Adrenal gland (tissue), 12 donors: ENCODE results near the gene FBXO40. TPM values are rescaled to one million over a fixed set of nuclear protein-coding genes. Genes with fewer than 3 reads are reported as not detected.

ENCODE experiments used
- DNase-seq, 7 donors: peaks; one replicate each; pipeline ENCODE4 v3.0.0-alpha.2; 2019 to 2020
- H3K27ac ChIP-seq, 5 donors: fragments of 200-600 bp; sonication (generic) in 4 of 5; 1 replicate in 3 of 5; 2 replicates in 2 of 5; pipeline versions ENCODE4 v1.5.1 to v1.8.0; 2016 to 2020; ENCODE audit warnings: mild to moderate bottlenecking in 1 of 5
- H3K27me3 ChIP-seq: fragments of 200-600 bp; 2 replicates; pipeline ENCODE4 v1.8.0; 2021
- H3K36me3 ChIP-seq, 2 donors: fragments of 200-600 bp; replicated peaks in 1 of 2; 1 replicate in 1 of 2; 2 replicates in 1 of 2; pipeline versions ENCODE4 v1.5.1 to v1.8.0; 2018 to 2022
- H3K4me1 ChIP-seq, 2 donors: fragments of 200-600 bp; replicated peaks in 1 of 2; 1 replicate in 1 of 2; 2 replicates in 1 of 2; pipeline versions ENCODE4 v1.5.1 to v1.8.0; 2018 to 2021
- H3K4me3 ChIP-seq, 4 donors: fragments of 200-600 bp; sonication (generic) in 3 of 4; one replicate each; pipeline ENCODE4 v1.5.1; 2016 to 2018
- H3K9me3 ChIP-seq, 3 donors: fragments of 200-600 bp; sonication (generic) in 1 of 3; replicated peaks in 1 of 3; 1 replicate in 2 of 3; 2 replicates in 1 of 3; pipeline versions ENCODE4 v1.5.1 to v1.8.0; 2016 to 2021
- POLR2A ChIP-seq, 2 donors: fragments of 450-650 bp; IDR thresholded peaks; one replicate each; pipeline ENCODE4 v1.6.1; 2017; ENCODE audit warnings: antibody characterized with exemption in 2 of 2, mild to moderate bottlenecking in 2 of 2, moderate library complexity in 1 of 2
- WGBS, 4 donors: extraction: QIAGEN DNeasy Blood & Tissue Kit in 2 of 4; methylation state at CpG; one replicate each; pipeline versions ENCODE4 v1.1.5 to v1.1.7; 2013 to 2017; 5-methylcytosine and 5-hydroxymethylcytosine counted together
- intact Hi-C, 2 donors: fragments of 100-400 bp; cut with DNase I; formaldehyde crosslinking; loops; one replicate each; pipeline versions ENCODE4 v1.14.1 to v1.15.0; 2022 to 2023
- polyA plus RNA-seq, 3 donors: library from polyadenylated mRNA; stranded (reverse); fragments of 200-250 nt in 2 of 3; fragments of 350-450 nt in 1 of 3; fragmentation: Illumina TruSeq in 1 of 3; extraction: RNeasy Lipid Tissue Mini Kit (QIAGEN cat#74804) in 1 of 3; gene quantifications; one replicate each; pipeline ENCODE4 v1.2.3, GENCODE V29; 2013 to 2014
- total RNA-seq, 9 donors: library from RNA; depleted of rRNA in 4 of 9; stranded (reverse); fragments of >200 nt in 4 of 9; fragments of 120-200 nt in 1 of 9; fragmentation: NEBNext Ultra II Directional in 1 of 9; extraction: Animal tissue kit (Norgen Biotek cat#: 25700) in 1 of 9; gene quantifications; one replicate each; pipeline versions ENCODE4 v1.1.0 to v1.2.4, GENCODE V29; 2013 to 2023
- TF ChIP-seq, protein P1 (sequence below), 6 experiments: fragments of 450-650 bp in 4 of 6; fragments of 200-600 bp in 2 of 6; sonication (generic) in 1 of 6; IDR thresholded peaks; 1 replicate in 5 of 6; 2 replicates in 1 of 6; pipeline versions ENCODE4 v1.5.1 to v1.8.0; 2016 to 2021; ENCODE audit warnings: antibody characterized with exemption in 6 of 6, mild to moderate bottlenecking in 2 of 6, moderate library complexity in 1 of 6
- donor health status: healthy with polysubstance abuse.
- donor health status: Bipolar disorder and iron deficiency.
- donor health status: DM: yes; HTN: yes; CAD: no.
- donor health status: DM: no; HTN: no; CAD: no.
- donor health status: DM: no; HTN: no; CAD: no.
- donor health status: DM: yes; HTN: yes; CAD: no.

FBXO40 gene
- total and polyA plus RNA-seq, 12 donors: under 0.01 to 1.00 (median 0.09) TPM; not detected in 5

- H3K4me1 ChIP-seq: peaks cover 0 to 8% of the 10 kb centered on the region in 2 donors
- DNase-seq: no peak
- no peaks in the 10 kb centered on the region for H3K9me3 ChIP-seq
- H3K27ac ChIP-seq: peak overlapping the region in 3 of 5 donors; percentile 13 to 64 (median 63)
- H3K4me3 ChIP-seq: peak overlapping the region in 2 of 4 donors; percentile 1 to 21
- 27 to 63% (median 42%) methylated on average over 4 of the region's 4 CpGs for WGBS, 4 donors
- intact Hi-C loops: loop anchor here in 1 of 2 donors (10.0 kb wide), 1 partner anchor 712 kb away; no protein-coding TSS in a partner anchor
- no peaks in the 10 kb centered on the region for H3K27me3 ChIP-seq
- TF ChIP-seq, protein P1, sequence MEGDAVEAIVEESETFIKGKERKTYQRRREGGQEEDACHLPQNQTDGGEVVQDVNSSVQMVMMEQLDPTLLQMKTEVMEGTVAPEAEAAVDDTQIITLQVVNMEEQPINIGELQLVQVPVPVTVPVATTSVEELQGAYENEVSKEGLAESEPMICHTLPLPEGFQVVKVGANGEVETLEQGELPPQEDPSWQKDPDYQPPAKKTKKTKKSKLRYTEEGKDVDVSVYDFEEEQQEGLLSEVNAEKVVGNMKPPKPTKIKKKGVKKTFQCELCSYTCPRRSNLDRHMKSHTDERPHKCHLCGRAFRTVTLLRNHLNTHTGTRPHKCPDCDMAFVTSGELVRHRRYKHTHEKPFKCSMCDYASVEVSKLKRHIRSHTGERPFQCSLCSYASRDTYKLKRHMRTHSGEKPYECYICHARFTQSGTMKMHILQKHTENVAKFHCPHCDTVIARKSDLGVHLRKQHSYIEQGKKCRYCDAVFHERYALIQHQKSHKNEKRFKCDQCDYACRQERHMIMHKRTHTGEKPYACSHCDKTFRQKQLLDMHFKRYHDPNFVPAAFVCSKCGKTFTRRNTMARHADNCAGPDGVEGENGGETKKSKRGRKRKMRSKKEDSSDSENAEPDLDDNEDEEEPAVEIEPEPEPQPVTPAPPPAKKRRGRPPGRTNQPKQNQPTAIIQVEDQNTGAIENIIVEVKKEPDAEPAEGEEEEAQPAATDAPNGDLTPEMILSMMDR (IDR thresholded peaks at IDR 0.05): no peak
- no peak for TF ChIP-seq POLR2A (IDR thresholded peaks at IDR 0.05)
- no peaks in the 10 kb centered on the region for H3K36me3 ChIP-seq
Measured at GRCh38 chr3:121552379-121552778, 40.8 kb upstream of the FBXO40 start.

GRCh38 chr3:121552797-121553196 lies 40.4 kb upstream of the FBXO40 start:
- intact Hi-C loops: loop anchor here in 1 of 2 donors (10.0 kb wide), 1 partner anchor 712 kb away; no protein-coding TSS in a partner anchor
- H3K36me3 ChIP-seq: no peaks in the 10 kb centered on the region
- no peaks in the 10 kb centered on the region for H3K9me3 ChIP-seq
- DNase-seq: no peak
- peaks cover 0 to 8% of the 10 kb centered on the region in 2 donors for H3K4me1 ChIP-seq
- WGBS, 4 donors: 83 to 90% (median 87%) methylated on average over 3 of the region's 3 CpGs
- no peak for TF ChIP-seq POLR2A (IDR thresholded peaks at IDR 0.05)
- TF ChIP-seq, protein P1 (IDR thresholded peaks at IDR 0.05): no peak
- peak overlapping the region in 1 of 4 donors; percentile 1 for H3K4me3 ChIP-seq
- no peaks in the 10 kb centered on the region for H3K27me3 ChIP-seq
- no peak overlapping the region for H3K27ac ChIP-seq

DNA sequence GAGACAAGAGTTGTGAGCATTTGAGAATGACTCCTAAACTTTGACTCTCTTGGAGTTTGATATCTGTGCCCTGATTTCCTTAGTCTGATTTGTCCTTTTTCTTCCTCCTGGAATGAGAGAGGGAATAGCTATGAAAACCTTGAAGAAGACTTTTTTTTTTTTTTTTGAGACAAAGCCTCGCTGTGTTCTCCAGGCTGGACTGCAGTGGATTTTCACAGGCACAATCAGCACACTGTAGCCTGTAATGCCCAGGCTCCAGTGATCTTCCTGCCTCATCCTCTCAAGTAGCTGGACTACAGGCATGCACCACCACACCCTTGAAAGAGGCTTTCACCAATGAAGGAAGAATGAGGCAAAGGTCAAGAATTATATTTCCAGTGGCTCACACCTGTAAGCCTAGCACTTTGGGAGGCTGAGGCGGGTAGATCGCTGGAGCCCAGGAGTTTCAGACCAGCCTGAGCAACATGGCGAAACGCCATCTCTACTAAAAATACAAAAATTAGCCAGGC lies 35.7 kb upstream of the FBXO40 start:
- Histone ChIP-seq H3K4me3 (no peak overlapping the region), H3K27ac (no peak overlapping the region), H3K9me3 (no peaks in the 10 kb centered on the region), H3K36me3 (no peaks in the 10 kb centered on the region), H3K27me3 (no peaks in the 10 kb centered on the region), H3K4me1 (peaks cover 5 to 15% of the 10 kb centered on the region in 2 donors)
- intact Hi-C loops: loop anchor here in 1 of 2 donors (10.0 kb wide), 1 partner anchor 707 kb away; no protein-coding TSS in a partner anchor
- WGBS, 4 donors: 82 to 91% (median 88%) methylated on average over 5 of the region's 5 CpGs
- TF ChIP-seq, protein P1 (IDR thresholded peaks at IDR 0.05): no peak
- TF ChIP-seq POLR2A (IDR thresholded peaks at IDR 0.05): no peak
- DNase-seq: no peak

GRCh38 chr3:121562148-121562547 lies 31.0 kb upstream of the FBXO40 start:
- no peak for DNase-seq
- TF ChIP-seq, protein P1 (IDR thresholded peaks at IDR 0.05): no peak
- TF ChIP-seq POLR2A (IDR thresholded peaks at IDR 0.05): no peak
- H3K4me1 ChIP-seq: peaks cover 5 to 11% of the 10 kb centered on the region in 2 donors
- H3K9me3 ChIP-seq: no peaks in the 10 kb centered on the region
- peak overlapping the region in 3 of 5 donors; percentile 48 to 56 (median 54) for H3K27ac ChIP-seq
- no peak overlapping the region for H3K4me3 ChIP-seq
- H3K27me3 ChIP-seq: no peaks in the 10 kb centered on the region
- intact Hi-C loops: no loop called here
- H3K36me3 ChIP-seq: no peaks in the 10 kb centered on the region
